Endometrial microvascular endothelial cells (primary cell): ENCODE measurements around the gene RPS21. TPM values are rescaled to one million over a fixed set of nuclear protein-coding genes. Genes with fewer than 3 reads are reported as not detected.

Experiments used
- in situ Hi-C: cut with HindIII; loops from 2 replicates; pipeline ENCODE4 v1.10.0; 2017; ENCODE audit warnings: low sequenced_read_pairs, low pct_unique_long_range_greater_than_20kb; ENCODE audit errors: inconsistent ontology term
- total RNA-seq: library from RNA; depleted of rRNA; stranded (reverse); fragments of >200 nt; gene quantifications from one replicate; pipeline ENCODE4 v1.2.3, GENCODE V29; 2015; ENCODE audit errors: inconsistent ontology term

The RPS21 gene
- total RNA-seq, 1 donor from 2014 or later: 2,359 TPM

- in situ Hi-C loops: no loop called here
These were observed 3.6 kb downstream of the RPS21 start for GRCh38 chr20:62390317-62391164.

GRCh38 chr20:62391165-62392076 is 4.5 kb downstream of the RPS21 start:
- in situ Hi-C loops: no loop called here

- in situ Hi-C loops: no loop called here
These were observed 5.1 kb downstream of the RPS21 start for GRCh38 chr20:62392077-62392418.

- in situ Hi-C loops: no loop called here
These were observed 5.9 kb downstream of the RPS21 start for GRCh38 chr20:62392621-62393334.

GRCh38 chr20:62393335-62393665 is 6.4 kb downstream of the RPS21 start:
- in situ Hi-C loops: no loop called here

- in situ Hi-C loops: no loop called here
These were observed 6.9 kb downstream of the RPS21 start for GRCh38 chr20:62393830-62394229.

- in situ Hi-C loops: no loop called here
These were observed 7.6 kb downstream of the RPS21 start for GRCh38 chr20:62394248-62395245.

GRCh38 chr20:62395311-62396242 is 8.7 kb downstream of the RPS21 start:
- in situ Hi-C loops: no loop called here

- in situ Hi-C loops: no loop called here
These were observed 9.7 kb downstream of the RPS21 start for GRCh38 chr20:62396367-62397239.

- in situ Hi-C loops: no loop called here
These were observed 11.4 kb downstream of the RPS21 start for GRCh38 chr20:62398120-62398821.

GRCh38 chr20:62400021-62400420 is 13.1 kb downstream of the RPS21 start:
- in situ Hi-C loops: no loop called here

- in situ Hi-C loops: no loop called here
These were observed 13.6 kb downstream of the RPS21 start for GRCh38 chr20:62400541-62400940.

- in situ Hi-C loops: no loop called here
These were observed 14.5 kb downstream of the RPS21 start for GRCh38 chr20:62401331-62401779.

- in situ Hi-C loops: no loop called here
These were observed 15.7 kb downstream of the RPS21 start for GRCh38 chr20:62402456-62403150.

- in situ Hi-C loops: no loop called here
These were observed 16.4 kb downstream of the RPS21 start for GRCh38 chr20:62403331-62403730.
